GM06990 (cell line): ENCODE measurements around the gene OR51D1.

Experiments
- DNase-seq: peaks from one replicate; pipeline ENCODE4 v3.0.0-alpha.2; 2011; ENCODE audit not compliant: insufficient read length; ENCODE audit errors: extremely low read depth
- H3K27me3 ChIP-seq: replicated peaks from 2 replicates; pipeline ENCODE4 v1.6.0; 2011; ENCODE audit warnings: low read length; ENCODE audit not compliant: control insufficient read depth, insufficient read depth
- H3K36me3 ChIP-seq: 2 replicates; pipeline ENCODE4 v1.5.1; 2011; ENCODE audit warnings: low read length; ENCODE audit not compliant: control insufficient read depth, insufficient read depth
- H3K4me3 ChIP-seq: replicated peaks from 2 replicates; pipeline ENCODE4 v1.5.1; 2011; ENCODE audit warnings: low read depth, mild to moderate bottlenecking, control low read depth, low read length
- TF ChIP-seq, protein P1 (sequence below): IDR thresholded peaks from 2 replicates; pipeline ENCODE4 v1.5.1; 2011; ENCODE audit warnings: low read length, control low read depth, mild to moderate bottlenecking, inconsistent platforms; ENCODE audit not compliant: insufficient read depth, poor library complexity, severe bottlenecking

OR51D1 gene

DNA sequence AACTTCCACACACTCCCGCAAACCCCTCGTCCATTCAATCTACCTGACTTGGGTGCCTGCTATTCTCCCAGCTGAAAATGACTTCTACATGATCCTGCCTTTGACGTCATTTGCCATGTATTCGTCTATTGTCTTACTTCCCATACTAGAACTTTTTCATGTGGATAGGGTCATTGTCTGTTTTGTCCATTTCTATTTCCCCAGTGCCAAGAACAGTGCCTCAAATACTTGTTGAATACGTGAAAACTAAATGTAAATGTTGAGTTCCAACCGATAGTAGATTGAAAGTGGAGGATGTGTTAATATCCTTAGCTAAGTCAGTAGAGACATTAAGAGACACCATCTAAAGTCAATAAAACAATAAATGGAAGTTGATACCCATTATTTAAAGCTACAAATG, 30.2 kb upstream of the OR51D1 start:
- peaks cover 3% of the 10 kb centered on the region for H3K36me3 ChIP-seq
- TF ChIP-seq, protein P1, sequence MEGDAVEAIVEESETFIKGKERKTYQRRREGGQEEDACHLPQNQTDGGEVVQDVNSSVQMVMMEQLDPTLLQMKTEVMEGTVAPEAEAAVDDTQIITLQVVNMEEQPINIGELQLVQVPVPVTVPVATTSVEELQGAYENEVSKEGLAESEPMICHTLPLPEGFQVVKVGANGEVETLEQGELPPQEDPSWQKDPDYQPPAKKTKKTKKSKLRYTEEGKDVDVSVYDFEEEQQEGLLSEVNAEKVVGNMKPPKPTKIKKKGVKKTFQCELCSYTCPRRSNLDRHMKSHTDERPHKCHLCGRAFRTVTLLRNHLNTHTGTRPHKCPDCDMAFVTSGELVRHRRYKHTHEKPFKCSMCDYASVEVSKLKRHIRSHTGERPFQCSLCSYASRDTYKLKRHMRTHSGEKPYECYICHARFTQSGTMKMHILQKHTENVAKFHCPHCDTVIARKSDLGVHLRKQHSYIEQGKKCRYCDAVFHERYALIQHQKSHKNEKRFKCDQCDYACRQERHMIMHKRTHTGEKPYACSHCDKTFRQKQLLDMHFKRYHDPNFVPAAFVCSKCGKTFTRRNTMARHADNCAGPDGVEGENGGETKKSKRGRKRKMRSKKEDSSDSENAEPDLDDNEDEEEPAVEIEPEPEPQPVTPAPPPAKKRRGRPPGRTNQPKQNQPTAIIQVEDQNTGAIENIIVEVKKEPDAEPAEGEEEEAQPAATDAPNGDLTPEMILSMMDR, result no peak
- H3K27me3 ChIP-seq, result no peaks in the 10 kb centered on the region
- H3K4me3 ChIP-seq, result peak overlapping the region; percentile 76
- no peak for DNase-seq

DNA sequence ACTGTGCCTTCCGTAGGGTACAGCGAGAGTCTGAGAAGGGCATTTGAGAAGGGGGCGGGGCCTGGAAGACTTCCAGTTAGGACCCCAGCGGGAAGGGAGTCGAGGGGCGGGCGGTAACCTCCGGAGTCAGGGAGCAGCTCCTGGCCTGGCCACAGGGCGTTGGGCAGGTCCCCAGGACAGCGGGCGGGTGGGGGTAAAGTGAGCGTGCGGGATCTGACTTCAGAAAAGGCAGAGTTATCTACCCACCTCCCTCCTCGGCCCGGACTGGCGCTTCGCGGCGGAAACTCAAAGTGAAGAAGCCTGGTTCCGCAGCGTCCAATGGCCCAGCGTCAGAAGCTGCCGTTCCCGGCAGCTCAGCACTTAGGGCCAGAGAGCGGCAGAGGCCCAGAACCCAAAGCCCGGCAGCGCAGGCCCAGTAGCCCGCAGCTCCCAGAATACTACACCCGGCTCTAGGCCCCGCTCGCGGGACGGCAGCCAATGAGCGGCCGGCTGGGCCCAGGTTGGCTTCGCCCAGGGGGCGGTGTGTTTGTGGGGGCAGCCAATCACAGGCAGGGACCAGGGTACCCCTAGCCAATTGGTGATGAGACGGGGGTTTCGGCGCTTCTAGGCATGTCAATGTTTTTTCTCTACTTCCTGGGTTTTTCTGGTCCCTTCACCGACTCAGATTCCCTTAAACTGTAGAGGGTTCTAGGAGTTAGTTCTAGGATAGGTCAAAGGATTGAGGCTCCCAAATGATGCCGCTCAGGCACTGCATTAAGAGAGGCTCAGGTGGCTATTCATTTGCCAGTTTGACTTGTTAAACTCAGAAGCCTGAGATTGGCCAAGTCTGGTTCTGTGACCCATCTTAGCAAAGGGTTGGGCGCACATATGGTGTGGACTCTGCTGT, 29.3 kb upstream of the OR51D1 start, which contains the start of gene TRIM68:
TSS of gene TRIM68 (minus strand) at position 451 of the 886 bp plus-strand sequence. CDS start 2,727 bp downstream, outside the sequence.
- H3K27me3 ChIP-seq, result no peaks in the 10 kb centered on the region
- peak; percentile 94 for DNase-seq
- H3K4me3 ChIP-seq, result peak within 1 kb of the TSS; percentile 76
- H3K36me3 ChIP-seq, result peaks cover 2% of the 10 kb centered on the region
- TF ChIP-seq, protein P1, result no peak

DNA sequence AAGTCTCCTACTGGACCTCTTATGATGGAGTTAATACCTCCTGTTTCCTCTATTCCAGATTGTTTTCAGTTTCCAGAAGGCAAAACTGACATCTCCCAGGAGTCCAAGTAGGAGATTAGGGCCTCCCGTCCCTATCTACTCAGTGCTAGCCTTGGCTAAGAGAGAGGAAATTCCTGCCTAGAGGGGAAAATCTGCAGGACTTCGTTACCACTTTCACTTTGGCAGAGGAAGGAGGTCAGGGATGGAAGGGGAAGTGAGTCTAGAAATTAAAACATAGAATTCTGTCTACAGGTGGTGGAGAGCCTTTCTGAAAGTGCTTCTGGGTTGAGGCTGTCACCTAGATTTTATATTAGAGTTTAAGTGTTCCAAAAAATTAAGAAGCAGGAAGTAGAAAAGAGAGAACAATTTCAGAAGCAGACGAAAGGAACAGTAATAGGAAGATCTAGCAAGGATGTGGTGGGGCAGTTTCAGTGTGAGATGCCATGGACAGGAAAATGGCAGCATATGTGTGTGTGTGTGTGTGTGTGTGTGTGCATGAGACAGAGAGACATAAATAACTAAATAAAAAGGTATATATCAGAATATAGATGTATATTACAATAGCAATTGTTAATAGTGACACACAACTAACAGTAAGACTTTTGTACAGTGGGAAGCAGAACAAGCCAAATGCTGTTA, 26.9 kb upstream of the OR51D1 start:
- Histone ChIP-seq H3K27me3 (0 out of 2 replicates have a peak, but pooled peaks cover 1% of the 10 kb centered on the region), H3K4me3 (no peak overlapping the region; the same call in 1 of the 2 replicates), H3K36me3 (no peaks in the 10 kb centered on the region)
- TF ChIP-seq, protein P1, result no peak
- no peak for DNase-seq

DNA sequence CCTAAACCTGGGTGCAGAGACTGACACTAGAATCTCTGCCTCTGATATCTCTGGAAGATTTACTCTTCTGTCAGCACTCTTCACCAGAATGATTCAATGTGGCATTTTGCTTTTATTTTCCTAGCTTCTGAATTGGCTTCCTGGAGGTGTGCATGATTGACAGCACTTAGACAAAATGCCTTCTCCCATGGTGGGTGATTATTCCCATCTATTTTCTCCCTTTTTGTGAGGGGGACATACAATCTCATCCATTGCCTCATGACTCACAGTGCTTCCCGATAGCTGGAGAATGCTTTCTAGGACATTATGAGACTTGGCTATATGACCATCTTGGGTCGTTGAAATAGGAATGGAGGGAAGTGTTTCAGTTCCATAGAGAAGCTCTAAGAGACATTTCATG, 25.3 kb upstream of the OR51D1 start:
- no peak for DNase-seq
- no peak overlapping the region for H3K4me3 ChIP-seq
- TF ChIP-seq, protein P1, result no peak
- H3K36me3 ChIP-seq, result no peaks in the 10 kb centered on the region
- H3K27me3 ChIP-seq, result 0 out of 2 replicates have a peak, but pooled peaks cover 1% of the 10 kb centered on the region

DNA sequence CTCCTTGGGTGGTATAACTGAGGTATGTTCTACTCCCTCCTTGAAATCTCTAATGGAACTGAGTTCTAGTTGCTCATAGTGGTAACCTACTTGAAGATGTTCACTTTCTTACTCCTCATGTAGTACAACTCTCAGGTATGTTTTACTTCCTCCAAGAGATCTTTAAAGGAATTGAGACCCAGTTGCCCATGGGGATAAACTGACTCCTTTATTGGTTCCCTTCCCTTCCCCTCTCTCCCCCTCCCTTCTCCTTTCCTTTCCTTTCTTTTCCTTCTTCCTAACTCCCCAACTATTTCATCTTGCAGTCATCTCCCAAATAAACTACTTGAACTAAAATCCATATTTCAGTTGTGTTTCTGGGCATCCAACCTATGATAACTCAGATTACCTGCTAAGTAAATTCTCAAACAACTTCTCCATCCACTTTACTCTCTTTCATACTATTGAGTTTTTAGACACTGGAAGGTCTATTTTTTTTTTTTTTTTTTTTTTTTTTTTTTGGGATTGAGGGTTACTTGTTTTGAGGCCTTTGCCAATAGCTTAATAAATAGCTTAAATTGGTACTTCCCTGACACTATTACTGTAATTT, 21.3 kb upstream of the OR51D1 start:
- H3K27me3 ChIP-seq, result 0 out of 2 replicates have a peak, but pooled peaks cover 1% of the 10 kb centered on the region
- H3K4me3 ChIP-seq, result no peak overlapping the region
- no peaks in the 10 kb centered on the region for H3K36me3 ChIP-seq
- DNase-seq, result no peak
- TF ChIP-seq, protein P1, result no peak
